GM12878 (cell line): ENCODE measurements around the gene HLA-DQB1.

Experiments
- CHD4 ChIP-seq: fragments of 200-600 bp; sonication (generic); IDR thresholded peaks from 2 replicates; pipeline ENCODE4 v1.6.1; 2016; ENCODE audit warnings: mild to moderate bottlenecking
- E4F1 ChIP-seq: fragments of 450-650 bp; IDR thresholded peaks from 2 replicates; pipeline ENCODE4 v1.6.1; 2018; ENCODE audit warnings: borderline replicate concordance, mild to moderate bottlenecking; ENCODE audit not compliant: partially characterized antibody
- YY1 ChIP-seq: IDR thresholded peaks from 2 replicates; pipeline ENCODE4 v1.6.1; 2011; ENCODE audit warnings: low read depth, mild to moderate bottlenecking, low read length
- ZBTB11 ChIP-seq: fragments of 450-650 bp; formaldehyde crosslinking; IDR thresholded peaks from 2 replicates; pipeline ENCODE4 v1.5.0; 2022; ENCODE audit warnings: mild to moderate bottlenecking, missing genetic modification characterization
- TF ChIP-seq, protein P1 (sequence below), 3 experiments: IDR thresholded peaks in 2 of 3; conservative IDR thresholded peaks in 1 of 3; 2 replicates each; pipeline ENCODE4 v1.5.1; 2011; ENCODE audit warnings: low read depth in 3 of 3, low read length in 3 of 3, mild to moderate bottlenecking in 3 of 3, control low read depth in 2 of 3, moderate library complexity in 2 of 3, inconsistent platforms in 1 of 3, mixed read lengths in 1 of 3; ENCODE audit not compliant: control insufficient read depth in 2 of 3, insufficient read depth in 1 of 3; ENCODE audit errors: extremely low read depth in 1 of 3

- TF ChIP-seq E4F1 (no peak), ZBTB11 (CRISPR knock-in tag) (no peak), YY1 (no peak), CHD4 (no peak)
- TF ChIP-seq, protein P1, sequence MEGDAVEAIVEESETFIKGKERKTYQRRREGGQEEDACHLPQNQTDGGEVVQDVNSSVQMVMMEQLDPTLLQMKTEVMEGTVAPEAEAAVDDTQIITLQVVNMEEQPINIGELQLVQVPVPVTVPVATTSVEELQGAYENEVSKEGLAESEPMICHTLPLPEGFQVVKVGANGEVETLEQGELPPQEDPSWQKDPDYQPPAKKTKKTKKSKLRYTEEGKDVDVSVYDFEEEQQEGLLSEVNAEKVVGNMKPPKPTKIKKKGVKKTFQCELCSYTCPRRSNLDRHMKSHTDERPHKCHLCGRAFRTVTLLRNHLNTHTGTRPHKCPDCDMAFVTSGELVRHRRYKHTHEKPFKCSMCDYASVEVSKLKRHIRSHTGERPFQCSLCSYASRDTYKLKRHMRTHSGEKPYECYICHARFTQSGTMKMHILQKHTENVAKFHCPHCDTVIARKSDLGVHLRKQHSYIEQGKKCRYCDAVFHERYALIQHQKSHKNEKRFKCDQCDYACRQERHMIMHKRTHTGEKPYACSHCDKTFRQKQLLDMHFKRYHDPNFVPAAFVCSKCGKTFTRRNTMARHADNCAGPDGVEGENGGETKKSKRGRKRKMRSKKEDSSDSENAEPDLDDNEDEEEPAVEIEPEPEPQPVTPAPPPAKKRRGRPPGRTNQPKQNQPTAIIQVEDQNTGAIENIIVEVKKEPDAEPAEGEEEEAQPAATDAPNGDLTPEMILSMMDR (IDR thresholded peaks at IDR 0.05 in 2 of 3, conservative IDR thresholded peaks at IDR 0.05 in 1 of 3; ENCODE audit: control insufficient read depth in 2 of 3, extremely low read depth in 1 of 3, insufficient read depth in 1 of 3, low read depth in 3 of 3, low read length in 3 of 3), result no peak
Observed at GRCh38 chr6:32645047-32645703, 21.3 kb downstream of the HLA-DQB1 start.
